ENCODE results near the gene USB1. TPM values are rescaled to one million over a fixed set of nuclear protein-coding genes. Genes with fewer than 3 reads are reported as not detected.

Gene USB1
- polyA plus RNA-seq, 2 of the 4 experiments (the other 2 are of a cell fraction): 88.8 to 143 TPM

GRCh38 chr16:58026705-58027160 lies 25.5 kb downstream of the USB1 start:
- peak overlapping the region; percentile 80 for H3K4me3 ChIP-seq
- POLR2A ChIA-PET: interaction anchor here (2.8 kb wide), 1 partner anchor 102 kb away, joined by 13 read pairs; the partner anchor contains the start of gene CFAP20
- peak overlapping the region; percentile 99 for H3K4me2 ChIP-seq
- CTCF ChIA-PET: interaction anchor here (1.1 to 3.9 kb wide), 11 partner anchors 9 to 459 kb away, joined by 3 to 27 read pairs (median 4); no protein-coding TSS in a partner anchor
- H3K9me3 ChIP-seq: no peaks in the 10 kb centered on the region
- H3K27ac ChIP-seq: peak overlapping the region; percentile 79 to 84
- H3K4me1 ChIP-seq: peaks cover 25% of the 10 kb centered on the region; the same call in 2 of the 3 replicates
- TF ChIP-seq, protein P1, sequence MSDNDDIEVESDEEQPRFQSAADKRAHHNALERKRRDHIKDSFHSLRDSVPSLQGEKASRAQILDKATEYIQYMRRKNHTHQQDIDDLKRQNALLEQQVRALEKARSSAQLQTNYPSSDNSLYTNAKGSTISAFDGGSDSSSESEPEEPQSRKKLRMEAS (IDR thresholded peaks at IDR 0.05): peak; percentile 30; the same call in 1 of the 2 replicates
- TF ChIP-seq ZSCAN20 (CRISPR knock-in tag; IDR thresholded peaks at IDR 0.05): no peak
- no peak for FAIRE-seq
- WGBS (ENCODE audit: missing lambda C conversion rate): 4% methylated on average over 5 of the region's 38 CpGs
- DNase-seq (ENCODE audit: low read depth in 1 of 2, low spot score in 1 of 2): peak in 1 of 2 experiments; percentile 26
- peak; percentile 2 to 12; a peak in 3 of 6 replicates for ATAC-seq

DNA sequence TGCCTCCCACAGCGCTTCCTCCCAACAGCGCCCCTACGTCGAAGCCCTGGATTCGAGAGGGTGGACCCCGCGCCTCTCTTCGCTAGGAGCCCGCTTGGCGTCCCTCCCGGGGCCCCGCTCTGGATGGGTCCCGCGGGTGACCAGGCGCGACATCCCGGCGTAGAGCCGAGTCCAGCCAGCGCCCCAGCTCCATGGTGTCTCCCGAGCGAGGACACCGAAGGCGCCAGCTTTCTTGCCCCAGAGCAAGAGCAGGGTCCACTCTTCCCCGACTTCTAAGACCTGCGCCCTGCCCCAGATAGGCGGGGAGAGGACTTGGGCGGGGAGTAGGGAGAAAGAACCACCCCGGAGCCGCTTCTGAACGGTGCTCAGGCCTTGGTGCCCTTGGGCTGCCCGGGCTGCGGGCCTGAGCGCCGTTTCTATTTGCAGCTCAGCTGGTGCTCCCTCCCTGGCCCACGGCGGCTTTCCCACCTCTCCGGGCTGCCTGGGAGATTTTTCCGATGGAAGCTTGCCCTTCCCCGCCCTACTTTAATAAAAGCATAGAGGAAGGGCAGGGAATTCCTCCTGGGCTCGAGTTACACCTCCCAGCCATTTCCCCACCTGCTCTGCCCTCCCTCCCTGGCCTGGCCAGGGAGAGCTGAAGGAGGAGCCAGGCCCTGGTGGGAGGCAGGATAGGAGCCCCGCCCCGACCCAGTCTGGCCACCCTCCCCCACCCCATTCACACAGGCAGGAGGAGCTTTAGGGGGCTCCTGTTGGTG lies 26.1 kb downstream of the USB1 start:
- Histone ChIP-seq H3K4me2 (peak overlapping the region; percentile 99), H3K4me1 (peaks cover 21% of the 10 kb centered on the region; the same call in 2 of the 3 replicates), H3K9me3 (no peaks in the 10 kb centered on the region), H3K27ac (peak overlapping the region; percentile 79 to 84), H3K4me3 (peak overlapping the region; percentile 80)
- no peak for FAIRE-seq
- POLR2A ChIA-PET: interaction anchor here (2.8 kb wide), 1 partner anchor 102 kb away, joined by 13 read pairs; the partner anchor contains the start of gene CFAP20
- TF ChIP-seq HEYL (CRISPR knock-in tag; IDR thresholded peaks at IDR 0.05) (no peak), KDM5A (IDR thresholded peaks at IDR 0.05) (no peak), CHD4 (IDR thresholded peaks at IDR 0.05; ENCODE audit: borderline replicate concordance) (no peak), CTCF (IDR thresholded peaks at IDR 0.05) (no peak), JUN (IDR thresholded peaks at IDR 0.05) (no peak), NPAS2 (CRISPR knock-in tag; IDR thresholded peaks at IDR 0.05; ENCODE audit: borderline replicate concordance) (no peak), TP53 (CRISPR knock-in tag; IDR thresholded peaks at IDR 0.05) (no peak), HES2 (IDR thresholded peaks at IDR 0.05) (no peak), BCL3 (IDR thresholded peaks at IDR 0.05) (no peak)
- TF ChIP-seq, protein P2, sequence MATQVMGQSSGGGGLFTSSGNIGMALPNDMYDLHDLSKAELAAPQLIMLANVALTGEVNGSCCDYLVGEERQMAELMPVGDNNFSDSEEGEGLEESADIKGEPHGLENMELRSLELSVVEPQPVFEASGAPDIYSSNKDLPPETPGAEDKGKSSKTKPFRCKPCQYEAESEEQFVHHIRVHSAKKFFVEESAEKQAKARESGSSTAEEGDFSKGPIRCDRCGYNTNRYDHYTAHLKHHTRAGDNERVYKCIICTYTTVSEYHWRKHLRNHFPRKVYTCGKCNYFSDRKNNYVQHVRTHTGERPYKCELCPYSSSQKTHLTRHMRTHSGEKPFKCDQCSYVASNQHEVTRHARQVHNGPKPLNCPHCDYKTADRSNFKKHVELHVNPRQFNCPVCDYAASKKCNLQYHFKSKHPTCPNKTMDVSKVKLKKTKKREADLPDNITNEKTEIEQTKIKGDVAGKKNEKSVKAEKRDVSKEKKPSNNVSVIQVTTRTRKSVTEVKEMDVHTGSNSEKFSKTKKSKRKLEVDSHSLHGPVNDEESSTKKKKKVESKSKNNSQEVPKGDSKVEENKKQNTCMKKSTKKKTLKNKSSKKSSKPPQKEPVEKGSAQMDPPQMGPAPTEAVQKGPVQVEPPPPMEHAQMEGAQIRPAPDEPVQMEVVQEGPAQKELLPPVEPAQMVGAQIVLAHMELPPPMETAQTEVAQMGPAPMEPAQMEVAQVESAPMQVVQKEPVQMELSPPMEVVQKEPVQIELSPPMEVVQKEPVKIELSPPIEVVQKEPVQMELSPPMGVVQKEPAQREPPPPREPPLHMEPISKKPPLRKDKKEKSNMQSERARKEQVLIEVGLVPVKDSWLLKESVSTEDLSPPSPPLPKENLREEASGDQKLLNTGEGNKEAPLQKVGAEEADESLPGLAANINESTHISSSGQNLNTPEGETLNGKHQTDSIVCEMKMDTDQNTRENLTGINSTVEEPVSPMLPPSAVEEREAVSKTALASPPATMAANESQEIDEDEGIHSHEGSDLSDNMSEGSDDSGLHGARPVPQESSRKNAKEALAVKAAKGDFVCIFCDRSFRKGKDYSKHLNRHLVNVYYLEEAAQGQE (IDR thresholded peaks at IDR 0.05): no peak
- CTCF ChIA-PET: interaction anchor here (0.9 to 3.9 kb wide), 10 partner anchors 9 to 164 kb away, joined by 3 to 27 read pairs (median 4); no protein-coding TSS in a partner anchor
- 10% methylated on average over 23 of the region's 43 CpGs for WGBS (ENCODE audit: missing lambda C conversion rate)
- peak; percentile 62 to 81 for ATAC-seq
- peak; percentile 71 to 74 for DNase-seq (ENCODE audit: low read depth in 1 of 2, low spot score in 1 of 2)
